ENCODE data around the gene TLE4. TPM values are rescaled to one million over a fixed set of nuclear protein-coding genes. Genes with fewer than 3 reads are reported as not detected.

Gene TLE4
- total and polyA plus RNA-seq, 12 donors: 4.2 to 17.3 (median 11.0) TPM

DNA sequence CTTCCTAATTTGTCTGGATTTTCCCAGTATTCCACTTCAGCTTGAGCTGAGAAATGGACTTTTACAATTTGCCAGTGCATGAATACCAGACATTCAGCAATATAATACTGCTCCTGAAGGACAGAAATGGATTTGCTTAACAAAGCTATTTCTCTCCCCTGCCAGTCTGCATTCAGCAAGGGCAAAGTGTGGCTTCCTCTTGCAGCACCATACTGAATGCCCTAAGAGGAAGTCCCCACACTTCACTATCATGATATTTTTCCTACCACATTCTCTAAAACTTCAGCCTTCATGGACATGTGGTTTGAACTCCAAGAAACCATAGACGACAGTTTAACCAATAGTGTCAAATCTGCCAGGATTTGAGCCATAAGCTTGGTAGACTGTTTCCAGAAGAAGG lies 19.8 kb upstream of the TLE4 start:
- Histone ChIP-seq H3K4me3 (no peak overlapping the region), H3K9me3 (peaks cover 0 to 19% (median 4%) of the 10 kb centered on the region in 11 donors), H3K4me1 (no peaks in the 10 kb centered on the region), H3K27ac (no peak overlapping the region), H3K27me3 (no peaks in the 10 kb centered on the region), H3K36me3 (no peaks in the 10 kb centered on the region)
- DNase-seq (no peak), ATAC-seq (no peak)
- WGBS, 2 donors: 73 to 76% methylated on average over 1 of the region's 1 CpG
- TF ChIP-seq, protein P1, sequence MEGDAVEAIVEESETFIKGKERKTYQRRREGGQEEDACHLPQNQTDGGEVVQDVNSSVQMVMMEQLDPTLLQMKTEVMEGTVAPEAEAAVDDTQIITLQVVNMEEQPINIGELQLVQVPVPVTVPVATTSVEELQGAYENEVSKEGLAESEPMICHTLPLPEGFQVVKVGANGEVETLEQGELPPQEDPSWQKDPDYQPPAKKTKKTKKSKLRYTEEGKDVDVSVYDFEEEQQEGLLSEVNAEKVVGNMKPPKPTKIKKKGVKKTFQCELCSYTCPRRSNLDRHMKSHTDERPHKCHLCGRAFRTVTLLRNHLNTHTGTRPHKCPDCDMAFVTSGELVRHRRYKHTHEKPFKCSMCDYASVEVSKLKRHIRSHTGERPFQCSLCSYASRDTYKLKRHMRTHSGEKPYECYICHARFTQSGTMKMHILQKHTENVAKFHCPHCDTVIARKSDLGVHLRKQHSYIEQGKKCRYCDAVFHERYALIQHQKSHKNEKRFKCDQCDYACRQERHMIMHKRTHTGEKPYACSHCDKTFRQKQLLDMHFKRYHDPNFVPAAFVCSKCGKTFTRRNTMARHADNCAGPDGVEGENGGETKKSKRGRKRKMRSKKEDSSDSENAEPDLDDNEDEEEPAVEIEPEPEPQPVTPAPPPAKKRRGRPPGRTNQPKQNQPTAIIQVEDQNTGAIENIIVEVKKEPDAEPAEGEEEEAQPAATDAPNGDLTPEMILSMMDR (IDR thresholded peaks at IDR 0.05): no peak
- intact Hi-C loops (cut with DNase I): no loop called here

DNA sequence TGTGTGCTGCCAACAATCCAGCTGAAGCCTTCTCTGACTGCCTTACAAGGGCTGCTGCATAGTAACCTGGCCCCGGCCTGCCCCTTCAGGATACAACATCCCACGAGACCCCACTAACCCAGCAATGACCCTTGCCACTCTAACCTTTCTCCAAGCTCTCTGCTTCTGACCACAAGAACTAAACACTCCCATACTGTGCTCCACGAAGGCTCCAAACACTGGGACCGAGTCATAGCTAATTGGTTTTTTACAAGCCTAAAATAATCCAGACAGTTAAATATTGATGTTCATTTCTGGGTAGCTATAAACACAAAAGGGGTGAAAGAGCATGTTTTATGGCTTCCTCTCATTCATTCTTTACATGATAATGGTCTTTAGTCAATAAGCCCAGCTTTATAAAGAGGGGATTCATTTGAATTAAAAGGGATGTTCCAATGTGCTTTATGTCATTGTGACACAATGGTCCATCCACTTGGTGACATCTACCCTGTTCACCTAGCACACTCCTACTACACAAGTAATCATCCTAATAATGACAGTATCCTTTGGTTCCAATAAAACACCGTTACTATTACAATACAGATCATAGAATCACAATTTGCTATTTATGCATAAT lies 16.2 kb upstream of the TLE4 start:
- 74 to 75% methylated on average over 5 of the region's 5 CpGs for WGBS, 2 donors
- intact Hi-C loops (cut with DNase I): no loop called here

GRCh38 chr9:79559495-79560181 lies 12.1 kb upstream of the TLE4 start:
- ATAC-seq (no peak), DNase-seq (no peak)
- TF ChIP-seq, protein P1 (IDR thresholded peaks at IDR 0.05): no peak
- H3K27me3 ChIP-seq: peaks cover 0 to 4% (median 0%) of the 10 kb centered on the region in 7 donors
- H3K4me1 ChIP-seq: no peaks in the 10 kb centered on the region
- 31 to 38% methylated on average over 3 of the region's 3 CpGs for whole genome bisulfite sequencing, 2 donors
- intact Hi-C loops (cut with DNase I): no loop called here
- no peaks in the 10 kb centered on the region for H3K36me3 ChIP-seq
- H3K9me3 ChIP-seq: no peaks in the 10 kb centered on the region
- no peak overlapping the region for H3K4me3 ChIP-seq
- no peak overlapping the region for H3K27ac ChIP-seq

More for the DNA sequence above, 16.2 kb upstream of the TLE4 start:
- H3K36me3 ChIP-seq: no peaks in the 10 kb centered on the region
- H3K27me3 ChIP-seq: no peaks in the 10 kb centered on the region
- H3K9me3 ChIP-seq: peaks cover 0 to 9% (median 2%) of the 10 kb centered on the region in 11 donors
- TF ChIP-seq, protein P1 (IDR thresholded peaks at IDR 0.05): no peak
- no peaks in the 10 kb centered on the region for H3K4me1 ChIP-seq
- no peak for DNase-seq
- H3K4me3 ChIP-seq: no peak overlapping the region
- no peak for ATAC-seq
- no peak overlapping the region for H3K27ac ChIP-seq

- intact Hi-C loops (cut with DNase I): no loop called here
- no peak for ATAC-seq
- Histone ChIP-seq H3K9me3 (peaks cover 0 to 4% (median 0%) of the 10 kb centered on the region in 11 donors), H3K4me1 (peaks cover 0 to 3% (median 0%) of the 10 kb centered on the region in 9 donors), H3K36me3 (no peaks in the 10 kb centered on the region), H3K4me3 (no peak overlapping the region), H3K27me3 (peaks cover 0 to 20% (median 9%) of the 10 kb centered on the region in 7 donors), H3K27ac (no peak overlapping the region)
- no peak for DNase-seq
- TF ChIP-seq, protein P1 (IDR thresholded peaks at IDR 0.05): no peak
- 89 to 95% methylated on average over 5 of the region's 5 CpGs for WGBS, 2 donors
Observed at GRCh38 chr9:79562749-79563386, 8.9 kb upstream of the TLE4 start.
